Measurements from ENCODE around the gene XNDC1N. TPM values are rescaled to one million over a fixed set of nuclear protein-coding genes. Genes with fewer than 3 reads are reported as not detected.
"Not testable (repeated sequence)": the region's sequence is repeated elsewhere in the genome, so short reads cannot be mapped to it uniquely, and the experiment has no call there.

XNDC1N gene
- total and polyA plus RNA-seq, 5 donors = 3.1 to 6.0 (median 4.7) TPM

- Histone ChIP-seq H3K4me1 (ENCODE audit: control insufficient read depth, insufficient read depth, low read length) (peaks cover 8% of the 10 kb centered on the region), H3K9me3 (ENCODE audit: control insufficient read depth, low read length) (no peaks in the 10 kb centered on the region), H3K27me3 (ENCODE audit: control insufficient read depth, insufficient read depth) (no peaks in the 10 kb centered on the region), H3K27ac (ENCODE audit: low read length) (no peak overlapping the region), H3K4me3 (ENCODE audit: low read length) (no peak overlapping the region)
- intact Hi-C loops (cut with DNase I) = no loop called here
- DNase-seq (no peak), ATAC-seq (no peak)
- WGBS = 86% methylated on average over 4 of the region's 4 CpGs
These were observed 4.9 kb upstream of the XNDC1N start for GRCh38 chr11:71933141-71933933.

- intact Hi-C loops (cut with DNase I) = no loop called here
- DNase-seq (no peak), ATAC-seq (no peak)
- Histone ChIP-seq H3K4me1 (ENCODE audit: control insufficient read depth, insufficient read depth, low read length) (peaks cover 8% of the 10 kb centered on the region), H3K27me3 (ENCODE audit: control insufficient read depth, insufficient read depth) (no peaks in the 10 kb centered on the region), H3K9me3 (ENCODE audit: control insufficient read depth, low read length) (no peaks in the 10 kb centered on the region), H3K27ac (ENCODE audit: low read length) (no peak overlapping the region), H3K4me3 (ENCODE audit: low read length) (no peak overlapping the region)
- WGBS = 54% methylated on average over 2 of the region's 2 CpGs
These were observed 2.8 kb upstream of the XNDC1N start for GRCh38 chr11:71931245-71931602.

GRCh38 chr11:71930556-71931244 lies 2.3 kb upstream of the XNDC1N start:
- ATAC-seq = no peak
- 71% methylated on average over 11 of the region's 11 CpGs for WGBS
- H3K4me1 ChIP-seq (ENCODE audit: control insufficient read depth, insufficient read depth, low read length) = peaks cover 8% of the 10 kb centered on the region

GRCh38 chr11:71929491-71929890 lies 1.1 kb upstream of the XNDC1N start:
- no peaks in the 10 kb centered on the region for H3K27me3 ChIP-seq (ENCODE audit: control insufficient read depth, insufficient read depth)
- intact Hi-C loops (cut with DNase I) = no loop called here
- 6% methylated on average over 6 of the region's 6 CpGs for WGBS
- no peaks in the 10 kb centered on the region for H3K9me3 ChIP-seq (ENCODE audit: control insufficient read depth, low read length)
- peaks cover 8% of the 10 kb centered on the region for H3K4me1 ChIP-seq (ENCODE audit: control insufficient read depth, insufficient read depth, low read length)
- ATAC-seq = no peak
- peak overlapping the region; percentile 88 for H3K4me3 ChIP-seq (ENCODE audit: low read length)
- DNase-seq = no peak
- no peak overlapping the region for H3K27ac ChIP-seq (ENCODE audit: low read length)

More at GRCh38 chr11:71930556-71931244, 2.3 kb upstream of the XNDC1N start:
- Histone ChIP-seq H3K27ac (ENCODE audit: low read length) (no peak overlapping the region), H3K4me3 (ENCODE audit: low read length) (no peak overlapping the region), H3K27me3 (ENCODE audit: control insufficient read depth, insufficient read depth) (no peaks in the 10 kb centered on the region), H3K9me3 (ENCODE audit: control insufficient read depth, low read length) (no peaks in the 10 kb centered on the region)
- no peak for DNase-seq
- intact Hi-C loops (cut with DNase I) = no loop called here

- Histone ChIP-seq H3K9me3 (ENCODE audit: control insufficient read depth, low read length) (no peaks in the 10 kb centered on the region), H3K27me3 (ENCODE audit: control insufficient read depth, insufficient read depth) (no peaks in the 10 kb centered on the region), H3K4me1 (ENCODE audit: control insufficient read depth, insufficient read depth, low read length) (peaks cover 8% of the 10 kb centered on the region), H3K27ac (ENCODE audit: low read length) (peak within 1 kb of the TSS; percentile 81), H3K4me3 (ENCODE audit: low read length) (peak within 1 kb of the TSS; percentile 88)
- under 1% methylated on average over 32 of the region's 32 CpGs for WGBS
- intact Hi-C loops (cut with DNase I) = no loop called here
- DNase-seq (peak; percentile 98 to 99 (median 99)), ATAC-seq (peak; percentile 99)
These were observed 496 bp upstream of the XNDC1N start, which contains the start of gene RNF121 for GRCh38 chr11:71928737-71929443. Gene RNF121 (plus strand): TSS chr11:71929046. CDS start chr11:71929062, 16 bp downstream.

- no peak overlapping the region for H3K4me3 ChIP-seq (ENCODE audit: low read length)
- no peak for DNase-seq
- H3K27me3 ChIP-seq (ENCODE audit: control insufficient read depth, insufficient read depth) = no peaks in the 10 kb centered on the region
- WGBS = 89% methylated on average over 9 of the region's 9 CpGs
- no peaks in the 10 kb centered on the region for H3K9me3 ChIP-seq (ENCODE audit: control insufficient read depth, low read length)
- no peaks in the 10 kb centered on the region for H3K4me1 ChIP-seq (ENCODE audit: control insufficient read depth, insufficient read depth, low read length)
- intact Hi-C loops (cut with DNase I) = no loop called here
- no peak overlapping the region for H3K27ac ChIP-seq (ENCODE audit: low read length)
- no peak for ATAC-seq
These were observed 10.7 kb downstream of the XNDC1N start for GRCh38 chr11:71917646-71918140.

- no peaks in the 10 kb centered on the region for H3K27me3 ChIP-seq (ENCODE audit: control insufficient read depth, insufficient read depth)
- no peak overlapping the region for H3K4me3 ChIP-seq (ENCODE audit: low read length)
- H3K9me3 ChIP-seq (ENCODE audit: control insufficient read depth, low read length) = no peaks in the 10 kb centered on the region
- 95% methylated on average over 7 of the region's 7 CpGs for WGBS
- intact Hi-C loops (cut with DNase I) = no loop called here
- no peak overlapping the region for H3K27ac ChIP-seq (ENCODE audit: low read length)
- H3K4me1 ChIP-seq (ENCODE audit: control insufficient read depth, insufficient read depth, low read length) = no peaks in the 10 kb centered on the region
- no peak for ATAC-seq
- DNase-seq = no peak
These were observed 13.7 kb downstream of the XNDC1N start for GRCh38 chr11:71914617-71915189.

- H3K27me3 ChIP-seq (ENCODE audit: control insufficient read depth, insufficient read depth) = no peaks in the 10 kb centered on the region
- H3K4me3 ChIP-seq (ENCODE audit: low read length) = no peak overlapping the region
- WGBS = 89% methylated on average over 5 of the region's 5 CpGs
- DNase-seq (no peak), ATAC-seq (no peak)
- H3K27ac ChIP-seq (ENCODE audit: low read length) = no peak overlapping the region
- H3K9me3 ChIP-seq (ENCODE audit: control insufficient read depth, low read length) = no peaks in the 10 kb centered on the region
- no peaks in the 10 kb centered on the region for H3K4me1 ChIP-seq (ENCODE audit: control insufficient read depth, insufficient read depth, low read length)
- intact Hi-C loops (cut with DNase I) = no loop called here
These were observed 14.5 kb downstream of the XNDC1N start for GRCh38 chr11:71913756-71914526.

GRCh38 chr11:71911986-71912340 lies 16.4 kb downstream of the XNDC1N start:
- intact Hi-C loops (cut with DNase I) = not testable (repeated sequence)

GRCh38 chr11:71911321-71911985 lies 16.9 kb downstream of the XNDC1N start:
- DNase-seq; H3K27me3 ChIP-seq (ENCODE audit: control insufficient read depth, insufficient read depth); H3K4me3 ChIP-seq (ENCODE audit: low read length); intact Hi-C loops (cut with DNase I); ATAC-seq; H3K4me1 ChIP-seq (ENCODE audit: control insufficient read depth, insufficient read depth, low read length); H3K27ac ChIP-seq (ENCODE audit: low read length); H3K9me3 ChIP-seq (ENCODE audit: control insufficient read depth, low read length): not testable (repeated sequence)
- 81% methylated on average over 10 of the region's 10 CpGs for WGBS

More at GRCh38 chr11:71911986-71912340, 16.4 kb downstream of the XNDC1N start:
- H3K4me3 ChIP-seq (ENCODE audit: low read length); H3K27ac ChIP-seq (ENCODE audit: low read length); ATAC-seq; DNase-seq; H3K27me3 ChIP-seq (ENCODE audit: control insufficient read depth, insufficient read depth); H3K9me3 ChIP-seq (ENCODE audit: control insufficient read depth, low read length); H3K4me1 ChIP-seq (ENCODE audit: control insufficient read depth, insufficient read depth, low read length): not testable (repeated sequence)
- 96% methylated on average over 10 of the region's 10 CpGs for WGBS
